H1 (cell line): ENCODE results near the gene CNOT10. TPM values are rescaled to one million over a fixed set of nuclear protein-coding genes. Genes with fewer than 3 reads are reported as not detected.

Experiments
- CTCF ChIA-PET: fragments of 300-600 bp; sonication (Branson Sonifier 250); formaldehyde crosslinking; loops from one replicate; lab custom pipeline; 2021; ENCODE audit not compliant: partially characterized antibody; lab: Charles Lee
- POLR2A ChIA-PET: fragments of 300-600 bp; sonication (Branson Sonifier 250); formaldehyde crosslinking; loops from one replicate; lab custom pipeline; 2021; ENCODE audit warnings: inconsistent platforms; ENCODE audit not compliant: partially characterized antibody; lab: Charles Lee
- DNase-seq, 2 experiments: peaks; one replicate each; pipeline versions ENCODE4 v3.0.0 to v3.0.0-alpha.2; 2010 to 2022; ENCODE audit warnings: low spot score in 2 of 2, low read depth in 1 of 2, mixed read lengths in 1 of 2
- FAIRE-seq: peaks from 2 replicates; lab custom pipeline; 2011; peaks lifted over from hg19 to GRCh38; lab: Jason Lieb, UNC
- H2AFZ ChIP-seq: 2 replicates; pipeline ENCODE4 v1.8.1; 2012; ENCODE audit warnings: low read length, inconsistent platforms
- H2AK5ac ChIP-seq: 2 replicates; pipeline ENCODE4 v1.6.1; 2013; ENCODE audit warnings: low read depth, low read length
- H2BK120ac ChIP-seq: replicated peaks from 2 replicates; pipeline ENCODE3; 2013; ENCODE audit warnings: low read depth, low read length, inconsistent platforms
- H2BK12ac ChIP-seq: 2 replicates; pipeline ENCODE4 v1.6.1; 2013; ENCODE audit warnings: low read depth, low read length
- H2BK15ac ChIP-seq: 2 replicates; pipeline ENCODE4 v1.6.1; 2013; ENCODE audit warnings: low read length
- H2BK20ac ChIP-seq: 2 replicates; pipeline ENCODE4 v1.6.1; 2013; ENCODE audit warnings: low read length
- H2BK5ac ChIP-seq: 2 replicates; pipeline ENCODE4 v1.6.1; 2013; ENCODE audit warnings: low read depth, low read length
- H3K14ac ChIP-seq: 2 replicates; pipeline ENCODE4 v1.6.1; 2013; ENCODE audit warnings: inconsistent platforms; ENCODE audit not compliant: insufficient read length
- H3K18ac ChIP-seq: 2 replicates; pipeline ENCODE4 v1.6.1; 2013; ENCODE audit warnings: low read length; ENCODE audit errors: extremely low read depth
- H3K23ac ChIP-seq: 2 replicates; pipeline ENCODE4 v1.6.1; 2013; ENCODE audit warnings: inconsistent platforms; ENCODE audit not compliant: insufficient read length
- H3K23me2 ChIP-seq: 2 replicates; pipeline ENCODE4 v1.6.1; 2013; ENCODE audit warnings: low read depth, low read length
- H3K27ac ChIP-seq: 2 replicates; pipeline ENCODE4 v1.6.1; 2011; ENCODE audit warnings: low read depth, low read length, inconsistent platforms
- H3K27me3 ChIP-seq, 4 experiments: replicated peaks in 1 of 4; 1 replicate in 1 of 4; 2 replicates in 3 of 4; pipeline versions ENCODE4 v1.6.1 to v1.8.1; 2011 to 2013; ENCODE audit warnings: low read length in 3 of 4, mild to moderate bottlenecking in 3 of 4, inconsistent platforms in 2 of 4, mixed read lengths in 2 of 4, moderate library complexity in 1 of 4; ENCODE audit not compliant: control insufficient read depth in 3 of 4, insufficient read depth in 3 of 4; ENCODE audit errors: extremely low read depth in 1 of 4
- H3K36me3 ChIP-seq, 4 experiments: 2 replicates each; pipeline versions ENCODE4 v1.6.1 to v1.8.1; 2011 to 2013; ENCODE audit warnings: mild to moderate bottlenecking in 4 of 4, low read length in 3 of 4, moderate library complexity in 2 of 4, control low read depth in 1 of 4, inconsistent platforms in 1 of 4; ENCODE audit not compliant: insufficient read depth in 4 of 4, control insufficient read depth in 2 of 4
- H3K4ac ChIP-seq: replicated peaks from 2 replicates; pipeline ENCODE3; 2013; ENCODE audit warnings: low read length, low read depth, mixed read lengths, inconsistent platforms; ENCODE audit not compliant: insufficient read length
- H3K4me1 ChIP-seq, 4 experiments: replicated peaks in 1 of 4; 1 replicate in 1 of 4; 2 replicates in 3 of 4; pipeline versions ENCODE4 v1.6.1 to v1.8.1; 2011 to 2013; ENCODE audit warnings: low read length in 3 of 4, inconsistent platforms in 2 of 4, mixed read lengths in 1 of 4; ENCODE audit not compliant: insufficient read depth in 4 of 4, control insufficient read depth in 3 of 4
- H3K4me2 ChIP-seq, 2 experiments: 2 replicates each; pipeline versions ENCODE4 v1.6.1 to v1.8.1; 2011 to 2013; ENCODE audit warnings: low read depth in 2 of 2, low read length in 2 of 2, control low read depth in 1 of 2, inconsistent platforms in 1 of 2, mild to moderate bottlenecking in 1 of 2; ENCODE audit not compliant: insufficient read depth in 1 of 2
- H3K4me3 ChIP-seq, 4 experiments: fragments of 200-600, 300-600 bp in 1 of 4; sonication (generic), shearing (Covaris generic), sonication (Bioruptor Twin) in 1 of 4; 2 replicates each; pipeline versions ENCODE4 v1.5.1 to v1.8.1; 2011 to 2016; ENCODE audit warnings: low read length in 4 of 4, low read depth in 3 of 4, control low read depth in 2 of 4, inconsistent platforms in 2 of 4, mild to moderate bottlenecking in 2 of 4, mixed read lengths in 1 of 4, moderate library complexity in 1 of 4; ENCODE audit not compliant: insufficient read depth in 2 of 4; ENCODE audit errors: extremely low read depth in 1 of 4
- H3K56ac ChIP-seq: replicated peaks from 2 replicates; pipeline ENCODE3; 2013; ENCODE audit warnings: low read depth, mild to moderate bottlenecking, mixed read lengths, low read length, inconsistent platforms; ENCODE audit not compliant: insufficient read length
- H3K79me1 ChIP-seq: 2 replicates; pipeline ENCODE4 v1.6.1; 2013; ENCODE audit warnings: low read depth, low read length, control low read depth
- H3K79me2 ChIP-seq, 2 experiments: 2 replicates each; pipeline versions ENCODE4 v1.6.1 to v1.8.1; 2012 to 2013; ENCODE audit warnings: low read length in 2 of 2, mild to moderate bottlenecking in 2 of 2, inconsistent platforms in 1 of 2; ENCODE audit not compliant: insufficient read depth in 2 of 2, control insufficient read depth in 1 of 2
- H3K9ac ChIP-seq, 4 experiments: replicated peaks in 1 of 4; 1 replicate in 1 of 4; 2 replicates in 3 of 4; pipeline versions ENCODE4 v1.6.1 to v1.8.1; 2011 to 2013; ENCODE audit warnings: low read depth in 3 of 4, low read length in 3 of 4, control low read depth in 2 of 4, mild to moderate bottlenecking in 2 of 4, moderate library complexity in 2 of 4, inconsistent platforms in 1 of 4; ENCODE audit errors: extremely low read depth in 1 of 4
- H3K9me3 ChIP-seq, 2 experiments: 2 replicates each; pipeline versions ENCODE4 v1.6.1 to v1.8.1; 2012 to 2013; ENCODE audit warnings: mild to moderate bottlenecking in 2 of 2, moderate library complexity in 2 of 2, control low read depth in 1 of 2, inconsistent platforms in 1 of 2, low read depth in 1 of 2, low read length in 1 of 2, mixed read lengths in 1 of 2; ENCODE audit not compliant: insufficient read depth in 2 of 2
- H4K20me1 ChIP-seq, 2 experiments: replicated peaks in 1 of 2; 2 replicates each; pipeline versions ENCODE3 to v1.8.1; 2011 to 2013; ENCODE audit warnings: inconsistent platforms in 2 of 2, low read length in 2 of 2, mild to moderate bottlenecking in 1 of 2; ENCODE audit not compliant: insufficient read depth in 2 of 2, control insufficient read depth in 1 of 2
- H4K5ac ChIP-seq: 2 replicates; pipeline ENCODE4 v1.6.1; 2013; ENCODE audit warnings: low read length, low read depth, mixed read lengths, inconsistent platforms; ENCODE audit not compliant: insufficient read length
- H4K8ac ChIP-seq: 2 replicates; pipeline ENCODE4 v1.8.0; 2013; ENCODE audit warnings: mild to moderate bottlenecking, moderate library complexity, low read length, inconsistent platforms; ENCODE audit not compliant: insufficient read depth; ENCODE audit errors: extremely low read depth
- H4K91ac ChIP-seq: replicated peaks from 2 replicates; pipeline ENCODE3; 2013; ENCODE audit warnings: low read length, mixed read lengths, inconsistent platforms; ENCODE audit not compliant: insufficient read length
- BACH1 ChIP-seq: IDR thresholded peaks from 2 replicates; pipeline ENCODE4 v1.6.1; 2012; ENCODE audit warnings: low read length, improper control_type of control experiment
- BRCA1 ChIP-seq: IDR thresholded peaks from 2 replicates; pipeline ENCODE4 v1.6.1; 2012; ENCODE audit warnings: low read depth, low read length, improper control_type of control experiment
- CREB1 ChIP-seq: IDR thresholded peaks from 2 replicates; pipeline ENCODE4 v1.6.1; 2012; ENCODE audit warnings: inconsistent platforms
- KDM1A ChIP-seq: fragments of 200-600, 300-600 bp; sonication (generic); IDR thresholded peaks from 2 replicates; pipeline ENCODE4 v1.7.1; 2016; ENCODE audit warnings: mild to moderate bottlenecking, low read length, borderline replicate concordance
- PHF8 ChIP-seq: fragments of 200-600 bp; sonication (generic); conservative IDR thresholded peaks from 2 replicates; pipeline ENCODE4 v1.7.1; 2012; ENCODE audit warnings: low read depth, mild to moderate bottlenecking, inconsistent platforms, low read length, moderate library complexity
- POLR2A ChIP-seq, 2 experiments: IDR thresholded peaks; 1 replicate in 1 of 2; 2 replicates in 1 of 2; pipeline ENCODE4 v1.6.1; 2011; ENCODE audit warnings: low read depth in 2 of 2, low read length in 2 of 2, mild to moderate bottlenecking in 2 of 2; ENCODE audit errors: control extremely low read depth in 1 of 2
- POLR2AphosphoS5 ChIP-seq: IDR thresholded peaks from 2 replicates; pipeline ENCODE4 v1.6.1; 2011; ENCODE audit warnings: low read depth, low read length
- SAP30 ChIP-seq: fragments of 300-600 bp; sonication (generic); IDR thresholded peaks from 2 replicates; pipeline ENCODE4 v1.7.1; 2012; ENCODE audit warnings: low read length, moderate library complexity, mild to moderate bottlenecking, inconsistent platforms; ENCODE audit not compliant: insufficient read depth, insufficient replicate concordance
- SIN3A ChIP-seq, 2 experiments: IDR thresholded peaks in 1 of 2; conservative IDR thresholded peaks in 1 of 2; 2 replicates each; pipeline ENCODE4 v1.6.1; 2011 to 2012; ENCODE audit warnings: low read length in 2 of 2, improper control_type of control experiment in 1 of 2, low read depth in 1 of 2, mild to moderate bottlenecking in 1 of 2
- TAF7 ChIP-seq: optimal IDR thresholded peaks from 2 replicates; pipeline ENCODE3; 2011; ENCODE audit warnings: low read depth, mild to moderate bottlenecking, inconsistent platforms, low read length, moderate library complexity, borderline replicate concordance
- YY1 ChIP-seq: IDR thresholded peaks from 2 replicates; pipeline ENCODE4 v1.6.1; 2011; ENCODE audit warnings: low read depth, mild to moderate bottlenecking, low read length
- WGBS, 2 experiments: shearing (Covaris generic) in 1 of 2; methylation state at CpG; one replicate each; pipeline versions ENCODE4 v1.1.6 to v1.1.7; 2013 to 2015; ENCODE audit warnings: low lambda C conversion rate in 2 of 2, mixed read lengths in 2 of 2, inconsistent platforms in 1 of 2, low coverage in 1 of 2, missing lambda C conversion rate in 1 of 2; ENCODE audit not compliant: insufficient replicate concordance in 2 of 2, insufficient coverage in 1 of 2, insufficient read length in 1 of 2; ENCODE audit errors: extremely low coverage in 1 of 2, missing lambda C conversion rate in 1 of 2; 5-methylcytosine and 5-hydroxymethylcytosine counted together
- polyA plus RNA-seq, 7 experiments: library from polyadenylated mRNA; depleted of rRNA in 3 of 7; stranded (reverse) in 5 of 7; unstranded in 2 of 7; fragments of >200 nt in 5 of 7; fragments of 200-250 nt in 2 of 7; gene quantifications; 1 replicate in 5 of 7; 2 replicates in 1 of 7; 4 replicates in 1 of 7; pipeline versions ENCODE4 v1.2.1 to v1.2.3, GENCODE V29; 2011 to 2013; ENCODE audit warnings: missing spikeins in 2 of 7, mixed read lengths in 2 of 7
- total RNA-seq: library from RNA; stranded (reverse); fragmentation: NEBNext Ultra II Directional; extraction: Animal tissue kit (Norgen Biotek cat#: 25700); gene quantifications from 2 replicates; pipeline ENCODE4 v1.2.1, GENCODE V29; 2021

CNOT10 gene
- total and polyA plus RNA-seq, 2 of the 8 experiments (the other 6 are each of a cell fraction or from before 2014, with no cell fraction given), result 39.9 to 55.9 TPM

- Histone ChIP-seq H4K20me1 (peaks cover 18% of the 10 kb centered on the region in 2 experiments), H3K56ac (peak within 1 kb of the TSS; percentile 94), H4K91ac (peak within 1 kb of the TSS; percentile 99), H2BK12ac (peak within 1 kb of the TSS; percentile 51; the same call in 1 of the 2 replicates), H3K27me3 (no peaks in the 10 kb centered on the region), H4K5ac (peak within 1 kb of the TSS; percentile 97), H3K79me1 (no peaks in the 10 kb centered on the region; the same call in 1 of the 2 replicates), H3K36me3 (peaks cover 24 to 54% (median 34%) of the 10 kb centered on the region in 4 experiments), H2AK5ac (peak within 1 kb of the TSS; percentile 69; the same call in 1 of the 2 replicates), H3K27ac (peak within 1 kb of the TSS; percentile 95), H2BK20ac (no peak within 1 kb of the TSS), H3K4ac (peak within 1 kb of the TSS; percentile 94), H3K79me2 (peaks cover 57 to 95% of the 10 kb centered on the region in 2 experiments), H2BK120ac (peak within 1 kb of the TSS; percentile 77), H3K18ac (peak within 1 kb of the TSS; percentile 99), H3K14ac (no peak within 1 kb of the TSS), H2BK5ac (peak within 1 kb of the TSS; percentile 98), H2BK15ac (0 out of 2 replicates have a peak within 1 kb of the TSS, but pooled peaks have one; percentile 46), H4K8ac (peak within 1 kb of the TSS; percentile 96), H3K9me3 (no peaks in the 10 kb centered on the region), H2AFZ (no peak within 1 kb of the TSS), H3K4me1 (peaks cover 9 to 27% (median 11%) of the 10 kb centered on the region in 4 experiments; a peak in 6 of 7 replicates), H3K4me2 (peak within 1 kb of the TSS; percentile 93 to 96), H3K4me3 (peak within 1 kb of the TSS; percentile 88 to 98 (median 94)), H3K9ac (peak within 1 kb of the TSS; percentile 92 to 99 (median 94)), H3K23ac (peak within 1 kb of the TSS; percentile 18), H3K23me2 (peaks cover 9% of the 10 kb centered on the region; the same call in 1 of the 2 replicates)
- TF ChIP-seq SIN3A (conservative IDR thresholded peaks at IDR 0.05 in 1 of 2, IDR thresholded peaks at IDR 0.05 in 1 of 2; ENCODE audit: low read depth in 1 of 2, low read length in 2 of 2) (peak; percentile 25 to 51; a peak in 1 of 4 replicates), KDM1A (no peak), BRCA1 (no peak), SAP30 (peak; percentile 29), POLR2AphosphoS5 (peak; percentile 22; the same call in 1 of the 2 replicates), PHF8 (no peak; the same call in 1 of the 2 replicates), CREB1 (0 out of 2 replicates have a peak, but pooled peaks have one; percentile 3), POLR2A (IDR thresholded peaks at IDR 0.05; ENCODE audit: control extremely low read depth in 1 of 2, low read depth in 2 of 2, low read length in 2 of 2) (peak in 1 of 2 experiments; percentile 65; a peak in 1 of 3 replicates), BACH1 (no peak), YY1 (no peak), TAF7 (peak; percentile 48)
- DNase-seq (no peak), FAIRE-seq (no peak)
- CTCF ChIA-PET, result interaction anchor here (4.5 kb wide), 1 partner anchor 36 kb away, joined by 25 read pairs; no protein-coding TSS in a partner anchor
- 2% methylated on average over 50 of the region's 59 CpGs; no CpG with 5 or more reads in 1 of the 2 experiments for WGBS, 2 experiments
- POLR2A ChIA-PET, result interaction anchor here (0.6 to 15.1 kb wide), 29 partner anchors 9 to 217 kb away, joined by 3 to 230 read pairs (median 5); no protein-coding TSS in a partner anchor
Observed at GRCh38 chr3:32817558-32818228, 132.7 kb downstream of the CNOT10 start, which contains the start of gene TRIM71. TSS of gene TRIM71 (plus strand) at chr3:32817997. CDS start at chr3:32818081, 84 bp downstream.
